Dermis blood vessel endothelial cell (primary cell): ENCODE measurements around the gene TGFBR3. TPM values are rescaled to one million over a fixed set of nuclear protein-coding genes. Genes with fewer than 3 reads are reported as not detected.
"Not testable (repeated sequence)": the region's sequence is repeated elsewhere in the genome, so short reads cannot be mapped to it uniquely, and the experiment has no call there.

Experiments
- DNase-seq: peaks from one replicate; pipeline ENCODE4 v3.0.0; 2010
- total RNA-seq: library from RNA; depleted of rRNA; stranded (reverse); fragments of >200 nt; gene quantifications from 2 replicates; pipeline ENCODE4 v1.2.3, GENCODE V29; 2014

The TGFBR3 gene
- total RNA-seq, 1 donor from 2014 or later: 33.2 TPM

DNA sequence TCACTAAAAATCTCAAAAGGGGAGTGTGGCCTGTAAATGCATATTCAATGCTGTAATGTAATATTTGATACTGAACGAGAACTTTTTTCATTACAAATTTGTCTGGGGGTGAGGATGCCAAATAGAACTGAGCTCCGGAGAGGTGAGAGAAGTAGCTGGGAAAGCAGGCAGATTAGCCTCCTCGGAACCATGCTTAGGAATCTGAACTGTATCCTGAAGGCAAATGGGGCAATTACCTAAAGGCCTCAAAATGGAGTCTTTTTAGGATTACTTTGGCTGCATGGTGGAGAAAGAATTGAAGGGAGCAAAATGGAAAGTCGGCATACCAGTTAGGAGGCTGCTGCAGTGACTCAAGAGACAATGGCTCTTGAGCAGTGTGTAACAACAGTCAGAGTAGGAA lies 206.5 kb downstream of the TGFBR3 start:
- DNase-seq: no peak

DNA sequence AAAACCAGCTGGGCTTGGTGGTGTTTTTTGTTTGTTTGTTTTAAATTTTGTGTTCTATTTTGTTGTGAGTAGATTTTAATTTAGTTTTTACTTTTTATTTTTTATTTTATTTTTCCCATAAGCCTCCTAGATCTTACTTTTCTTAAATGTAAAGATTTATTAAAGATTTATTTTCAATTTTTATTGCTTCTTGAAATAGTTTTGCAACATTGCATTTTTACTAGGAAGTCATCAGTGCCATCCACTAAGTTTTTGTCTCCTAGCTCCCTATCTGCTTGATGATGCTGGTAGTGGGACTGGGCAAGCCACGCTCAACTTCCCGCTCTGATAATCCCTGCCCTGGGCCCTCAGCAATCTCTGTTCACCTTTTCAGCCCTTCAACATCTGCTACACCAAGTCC lies 209.9 kb downstream of the TGFBR3 start:
- no peak for DNase-seq

DNA sequence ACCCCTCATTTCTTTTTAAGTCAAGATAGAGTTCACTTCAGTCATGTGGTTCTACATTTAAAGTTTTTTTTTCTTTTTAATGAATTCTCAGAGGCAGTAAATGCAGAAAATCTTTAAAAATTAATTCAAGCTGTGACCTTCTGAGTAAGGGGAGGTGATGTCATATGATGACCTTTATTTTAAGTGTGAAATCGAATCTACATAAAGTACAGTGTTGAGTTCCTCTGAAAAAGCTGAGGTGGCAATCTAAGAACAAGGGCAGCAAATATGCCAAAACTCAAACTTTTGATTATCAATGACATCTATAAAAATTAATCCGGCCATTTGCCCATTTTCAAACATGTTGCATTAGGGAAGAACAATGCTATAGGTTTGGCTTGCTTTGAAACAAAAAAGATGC lies 211.8 kb downstream of the TGFBR3 start:
- DNase-seq: no peak

DNA sequence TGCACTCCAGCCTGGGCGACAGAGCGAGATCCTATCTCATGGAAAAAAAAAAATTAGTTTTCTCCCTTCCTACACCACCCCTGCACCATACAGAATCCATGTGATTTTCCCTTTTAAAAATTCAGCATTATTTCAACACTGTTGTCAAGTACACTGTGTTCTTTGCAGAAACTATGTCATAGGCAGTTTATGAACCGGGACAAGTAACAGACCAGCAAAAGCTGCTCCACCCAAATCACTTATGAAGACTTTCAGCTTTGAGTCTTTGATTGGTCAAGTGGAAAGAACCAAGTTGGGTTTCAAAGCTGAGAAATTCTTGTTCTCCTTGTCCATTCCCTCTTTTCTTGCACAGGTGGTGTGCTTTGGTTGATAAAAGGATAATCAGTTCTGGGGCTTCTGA lies 212.3 kb downstream of the TGFBR3 start:
- DNase-seq: no peak

DNA sequence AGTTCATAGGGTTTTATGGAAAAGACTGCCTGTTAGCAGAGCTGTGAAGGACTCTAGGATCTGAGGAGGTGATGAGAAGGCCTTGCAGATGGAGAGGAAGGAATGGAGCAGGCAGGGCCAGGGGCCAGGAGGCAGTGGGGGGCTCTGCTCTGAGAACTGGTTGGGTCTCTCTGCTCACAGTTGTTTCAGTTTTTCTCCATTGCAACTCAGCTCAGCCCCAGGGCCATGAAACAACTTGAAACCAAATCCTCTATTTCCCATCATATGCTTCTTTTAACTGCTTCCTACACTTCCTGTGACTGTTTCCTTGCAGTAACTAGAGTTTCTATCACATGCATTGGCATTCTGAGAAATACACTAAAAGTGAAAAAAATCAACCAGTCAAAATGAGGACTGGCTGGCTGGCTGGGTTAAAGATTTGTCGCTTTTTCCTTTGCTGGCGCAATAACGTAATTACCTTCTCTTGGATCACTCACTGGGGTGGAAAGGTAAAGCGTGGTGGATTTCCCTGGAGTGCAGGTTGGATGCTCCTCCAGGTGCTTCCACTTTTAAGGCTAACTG lies 213.3 kb downstream of the TGFBR3 start:
- peak; percentile 44 for DNase-seq

DNA sequence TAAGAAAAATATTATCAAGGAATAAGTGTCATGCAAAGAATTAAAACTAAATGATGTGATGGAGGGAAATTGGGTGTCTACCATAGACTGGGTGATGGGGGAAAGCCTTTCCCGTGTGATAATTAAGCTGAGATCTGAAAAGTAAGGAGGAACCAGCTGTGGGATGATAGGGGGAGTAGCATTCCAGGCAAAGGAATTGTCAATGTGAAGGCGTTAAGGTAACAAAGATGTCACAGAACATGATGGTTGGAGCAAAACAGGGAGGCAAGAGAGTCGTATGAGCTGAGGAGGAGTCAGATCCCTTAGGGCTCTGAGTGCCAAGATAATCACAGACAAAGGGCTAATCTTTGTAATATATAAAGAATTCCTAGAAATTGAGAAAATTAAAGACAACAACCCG lies 215.2 kb downstream of the TGFBR3 start:
- DNase-seq: no peak

DNA sequence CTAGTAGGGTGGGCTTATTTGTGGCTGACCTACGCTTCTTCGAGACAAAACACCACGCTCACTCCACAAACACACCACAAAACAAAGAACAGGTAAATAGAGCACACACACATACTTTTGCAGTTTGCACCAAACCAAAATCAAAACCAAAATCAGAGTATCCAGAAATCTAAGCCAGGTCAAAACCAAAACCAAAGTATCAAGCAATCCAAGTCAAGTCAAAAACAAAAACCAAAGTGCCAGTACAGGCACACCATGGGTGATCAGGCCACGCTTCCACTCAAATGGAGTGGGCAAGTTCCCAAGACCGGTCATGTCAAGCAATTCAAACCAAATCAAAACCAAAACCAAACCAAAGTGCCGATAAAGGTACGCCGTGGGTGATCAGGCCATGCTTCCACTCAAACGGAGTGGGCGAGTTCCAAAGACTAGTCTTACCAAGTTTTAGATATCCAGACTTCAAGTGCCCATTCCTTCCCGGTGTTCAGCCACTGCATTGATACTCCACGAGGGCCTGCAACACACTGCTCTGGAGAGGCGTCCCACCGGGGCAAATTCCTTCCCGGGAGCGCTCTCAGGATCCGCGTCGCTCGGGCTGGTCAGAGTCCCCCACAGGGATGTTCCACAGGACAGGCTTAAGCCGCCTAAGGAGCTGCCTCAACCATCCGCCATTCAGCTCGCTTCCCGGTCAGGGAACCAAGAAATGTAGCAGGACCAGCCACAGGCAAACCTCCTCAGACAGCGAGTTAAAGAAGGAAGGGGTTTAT lies 216.2 kb downstream of the TGFBR3 start:
- DNase-seq: no peak

DNA sequence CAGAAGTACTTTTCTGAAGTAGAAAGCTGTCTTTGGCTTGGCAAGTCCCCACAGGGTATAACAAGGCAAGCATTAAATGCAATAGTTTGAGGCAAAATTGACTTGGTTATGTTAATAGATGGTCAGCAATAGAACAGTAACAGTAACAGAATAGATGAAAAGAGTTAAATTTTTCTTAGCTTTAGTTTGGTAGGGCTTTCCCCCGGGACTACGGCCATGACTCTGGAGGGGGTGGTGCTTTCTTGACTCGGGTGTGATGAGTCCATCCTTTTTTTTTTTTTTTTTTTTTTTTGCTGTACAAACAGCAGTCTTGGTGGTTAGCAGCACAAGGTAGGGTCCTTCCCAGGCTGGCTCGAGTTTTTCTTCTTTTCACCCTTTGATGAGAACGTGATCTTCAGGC lies 219.3 kb downstream of the TGFBR3 start:
- DNase-seq: not testable (repeated sequence)

DNA sequence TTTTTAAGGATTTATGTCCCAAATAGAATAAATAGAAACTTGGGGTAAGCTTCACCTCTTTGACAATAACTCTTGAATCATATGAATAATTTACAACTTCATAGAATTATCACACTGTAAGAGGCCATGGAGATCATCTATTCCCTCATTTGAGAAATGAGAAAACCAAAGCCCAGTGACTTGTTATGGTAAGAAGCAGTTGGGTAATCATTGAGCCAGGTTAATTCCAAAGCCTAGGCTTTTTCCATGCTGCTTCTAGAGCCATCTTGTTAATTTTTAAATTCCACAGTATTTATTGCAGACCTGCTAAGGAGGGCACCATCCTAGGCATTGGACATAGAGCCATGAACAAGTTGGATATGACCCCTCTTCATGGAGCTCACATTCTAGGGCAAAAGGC lies 224.8 kb downstream of the TGFBR3 start:
- no peak for DNase-seq

DNA sequence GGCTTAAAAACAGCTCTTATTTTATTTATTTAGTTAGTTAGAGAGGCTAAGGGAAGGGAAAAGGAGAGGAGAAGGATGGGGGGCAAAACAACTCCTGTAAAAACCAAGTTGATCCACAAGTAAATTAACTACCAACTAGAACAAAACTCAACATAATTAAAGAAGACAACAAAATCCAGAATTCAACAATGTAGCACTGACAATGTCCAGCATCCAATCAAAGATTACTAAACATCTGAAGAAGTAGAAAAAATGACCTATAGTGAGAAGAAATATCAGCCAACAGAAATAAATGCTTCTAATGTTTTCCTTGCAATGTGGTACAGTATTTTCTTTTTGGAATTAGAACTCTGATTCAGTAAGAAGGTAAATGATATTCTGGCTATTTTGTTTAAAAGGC lies 225.2 kb downstream of the TGFBR3 start:
- DNase-seq: no peak

DNA sequence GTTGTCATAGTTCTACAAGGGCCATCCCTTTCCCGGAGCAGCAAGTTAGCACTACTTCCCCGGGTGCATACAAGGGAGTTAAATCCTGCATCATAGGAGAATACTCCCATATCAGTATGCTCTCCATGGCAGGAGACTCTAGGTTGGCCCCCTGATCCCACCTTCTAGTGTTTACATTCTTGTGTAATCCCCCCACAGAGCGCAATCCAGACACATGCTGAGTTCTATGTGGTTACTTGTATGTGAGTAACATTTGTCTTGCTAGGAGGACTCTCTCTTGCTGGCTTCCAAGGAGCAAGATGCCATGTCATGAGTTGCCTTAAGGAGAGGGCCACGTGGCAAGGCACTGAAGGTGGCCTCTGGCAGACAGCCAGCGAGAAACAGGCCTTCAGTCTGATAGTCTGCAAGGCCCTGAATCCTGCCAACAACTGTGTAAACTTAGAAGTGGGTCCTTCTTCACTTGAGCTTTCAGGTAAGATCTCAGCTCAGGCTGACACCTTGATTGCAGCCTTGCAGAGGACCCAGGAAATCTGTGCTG lies 230.0 kb downstream of the TGFBR3 start:
- no peak for DNase-seq

DNA sequence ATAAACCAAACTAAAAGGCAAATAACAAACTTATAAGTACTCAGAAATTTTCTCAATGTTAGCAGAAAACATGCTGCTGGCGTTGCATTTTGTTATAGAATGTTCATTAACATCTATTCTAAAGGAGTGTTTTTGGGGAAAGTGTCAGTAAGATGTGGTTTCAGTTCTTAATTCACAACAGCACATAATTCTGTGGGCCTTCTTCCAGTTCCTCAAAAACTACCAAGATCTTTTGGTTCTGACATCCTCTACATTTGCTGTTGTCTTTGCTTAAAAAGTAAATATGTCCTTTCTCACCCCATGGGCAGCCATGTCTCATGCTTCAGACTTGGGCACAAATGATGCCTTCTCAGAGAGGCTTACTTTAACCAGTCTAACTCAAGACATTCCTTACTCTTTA lies 232.8 kb downstream of the TGFBR3 start:
- DNase-seq: no peak

DNA sequence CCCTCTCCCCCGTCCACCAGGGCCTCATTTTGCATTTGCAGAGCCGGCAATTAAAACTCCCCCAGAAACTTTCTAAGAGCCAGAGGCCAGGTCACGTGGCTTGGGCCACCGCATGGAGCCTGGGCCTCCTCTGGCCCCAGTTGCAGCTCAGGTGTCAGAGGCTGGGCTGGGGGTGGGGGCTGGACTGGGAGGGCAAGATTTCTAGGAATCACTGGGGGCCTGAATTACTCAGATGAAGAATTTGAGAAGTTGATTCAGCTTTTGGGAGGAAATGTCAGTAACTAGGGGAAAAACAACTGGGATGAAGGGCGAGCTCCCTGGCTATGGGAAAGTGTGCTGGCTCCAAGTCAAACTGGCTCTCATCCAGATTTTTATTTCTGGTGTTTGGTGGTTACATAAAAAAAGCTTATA lies 234.3 kb downstream of the TGFBR3 start:
- peak; percentile 77 for DNase-seq

DNA sequence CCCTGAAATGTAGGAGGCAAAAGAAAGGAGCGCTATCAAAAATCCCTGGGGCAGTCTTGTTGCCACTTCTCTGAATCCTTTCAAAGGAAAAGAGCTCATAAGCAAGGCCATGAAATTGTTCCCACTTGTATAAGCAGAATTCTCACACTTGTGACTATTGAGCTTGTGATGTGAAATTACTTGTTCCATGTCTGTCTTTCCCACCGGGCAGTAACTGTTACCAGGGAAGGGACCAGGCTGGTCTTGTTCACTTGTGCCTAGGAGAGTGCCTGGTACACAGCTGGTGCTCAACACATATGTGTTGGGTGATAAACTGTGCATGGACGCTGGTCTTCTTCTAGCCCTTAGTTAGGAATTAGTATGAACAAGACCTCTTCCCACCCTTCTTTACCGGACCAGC lies 234.7 kb downstream of the TGFBR3 start:
- DNase-seq: no peak

DNA sequence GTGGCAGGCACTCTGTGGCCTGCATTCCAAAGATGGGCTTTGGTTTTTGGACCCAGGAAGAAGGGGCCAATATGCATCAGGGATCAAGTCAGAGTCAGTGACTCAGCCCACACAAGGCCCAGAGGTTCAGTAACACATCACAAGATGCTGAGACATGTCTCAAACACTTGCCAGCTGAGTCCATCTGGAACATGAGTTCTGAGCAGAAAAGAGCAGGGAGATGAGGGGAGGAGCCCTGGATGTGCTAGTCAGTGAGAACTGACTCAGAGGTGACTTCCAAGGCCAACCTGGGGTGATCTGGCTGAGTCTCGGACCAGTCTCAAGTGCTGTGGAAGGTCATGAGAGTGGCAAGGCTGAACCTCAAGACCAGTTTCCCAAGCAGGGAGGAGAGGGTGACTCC lies 235.2 kb downstream of the TGFBR3 start:
- peak; percentile 53 for DNase-seq

DNA sequence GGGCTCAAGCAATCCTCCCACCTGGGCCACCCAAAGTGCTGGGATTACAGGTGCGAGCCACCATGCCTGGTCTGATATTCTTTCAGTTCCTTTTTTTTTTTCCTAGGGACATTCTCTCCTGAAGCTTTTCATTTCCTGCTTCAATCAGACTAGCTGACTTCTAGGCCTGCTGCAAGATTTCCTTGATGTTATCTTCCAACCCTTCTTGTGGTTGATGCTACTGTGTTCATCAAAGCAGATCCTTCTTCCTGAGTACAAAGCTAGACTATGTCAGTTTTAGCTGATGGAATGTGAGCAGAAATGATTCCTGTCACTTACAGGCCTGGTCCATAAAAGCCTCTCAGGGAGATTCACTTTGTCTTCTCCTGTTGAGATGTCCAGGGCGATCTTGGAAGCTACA lies 238.9 kb downstream of the TGFBR3 start:
- DNase-seq: no peak

DNA sequence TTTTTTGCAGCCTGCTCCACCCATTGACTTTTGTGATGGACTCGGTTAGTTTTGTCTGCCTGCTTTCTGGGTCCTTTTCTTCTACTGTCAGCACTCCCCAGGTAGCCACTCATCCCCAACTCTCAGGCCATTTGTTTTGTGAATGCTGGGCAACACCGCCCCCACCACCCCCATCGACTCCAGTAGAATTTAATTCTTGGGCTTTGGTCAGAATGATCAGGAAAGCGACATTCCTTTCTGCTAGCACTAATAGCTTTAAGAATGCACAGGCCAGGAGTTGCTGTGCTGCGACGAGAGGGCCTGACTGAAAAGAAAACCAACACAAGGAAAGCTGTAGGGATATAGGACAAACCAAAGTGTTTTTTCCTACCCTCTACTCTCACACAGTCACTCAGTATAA lies 240.9 kb downstream of the TGFBR3 start:
- DNase-seq: no peak

DNA sequence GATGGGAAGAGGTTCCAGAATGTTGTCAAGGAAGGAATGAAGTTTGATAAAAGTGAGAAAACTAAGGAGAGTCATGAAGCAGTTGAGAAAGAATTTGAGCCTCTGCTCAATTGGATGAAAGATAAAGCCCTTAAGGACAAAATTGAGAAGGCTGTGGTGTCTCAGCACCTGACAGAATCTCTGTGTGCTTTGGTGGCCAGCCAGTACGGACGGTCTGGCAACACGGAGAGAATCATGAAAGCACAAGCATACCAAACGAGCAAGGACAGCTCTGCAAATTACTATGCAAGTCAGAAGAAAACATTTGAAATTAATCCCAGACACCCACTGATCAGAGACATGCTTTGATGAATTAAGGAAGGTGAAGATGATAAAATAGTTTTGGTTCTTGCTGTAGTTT lies 242.5 kb downstream of the TGFBR3 start:
- no peak for DNase-seq

DNA sequence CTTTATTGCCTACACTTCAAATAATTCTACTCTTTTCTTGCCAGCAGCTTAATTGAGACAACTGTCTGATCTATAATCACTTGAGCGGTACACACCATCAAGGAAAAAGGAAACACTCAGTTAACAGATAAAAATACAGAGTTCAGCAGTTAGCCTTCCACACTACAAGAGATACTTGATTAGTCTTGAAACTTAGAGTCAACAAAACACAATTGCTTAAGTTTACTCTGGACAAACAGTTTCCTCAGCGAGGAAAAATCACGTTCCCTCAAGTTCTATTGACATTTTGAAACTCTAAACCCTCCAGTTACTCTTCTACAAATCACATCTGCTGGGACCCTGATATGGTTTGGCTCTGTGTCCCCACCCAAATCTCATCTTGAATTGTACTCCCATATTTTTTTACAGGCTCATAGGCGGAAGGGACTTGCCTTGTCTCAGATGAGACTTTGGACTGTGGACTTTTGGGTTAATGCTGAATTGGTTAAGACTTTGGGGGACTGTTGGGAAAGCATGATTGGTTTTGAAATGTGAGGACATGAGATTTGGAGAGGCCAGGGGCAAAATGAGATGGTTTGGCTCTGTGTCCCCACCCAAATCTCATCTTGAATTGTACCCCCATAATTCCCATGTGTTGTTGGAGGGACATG lies 244.9 kb downstream of the TGFBR3 start:
- DNase-seq: no peak

DNA sequence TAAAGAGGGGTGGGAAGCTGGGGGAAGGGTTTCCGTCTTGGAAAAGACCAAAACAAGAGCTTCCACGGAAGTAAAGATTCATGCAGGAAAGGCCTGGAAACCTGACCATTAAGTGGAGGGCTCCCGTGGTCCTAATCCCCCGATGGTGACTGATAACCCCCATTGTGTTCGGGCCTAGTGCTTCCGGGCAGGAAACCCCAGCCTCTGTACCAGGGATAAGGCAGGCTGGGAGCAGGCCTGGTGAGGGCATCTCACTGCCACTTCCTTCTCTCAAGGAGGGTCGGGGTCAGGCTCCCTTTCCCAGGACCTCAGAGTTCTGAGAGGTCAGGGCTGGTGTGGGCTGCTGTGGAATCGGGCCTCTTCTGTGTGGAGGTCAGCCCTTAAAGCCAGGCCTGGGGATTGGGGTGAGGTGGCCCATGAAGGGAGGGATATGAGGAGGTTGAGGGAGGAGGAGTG lies 248.4 kb downstream of the TGFBR3 start:
- DNase-seq: peak; percentile 88

DNA sequence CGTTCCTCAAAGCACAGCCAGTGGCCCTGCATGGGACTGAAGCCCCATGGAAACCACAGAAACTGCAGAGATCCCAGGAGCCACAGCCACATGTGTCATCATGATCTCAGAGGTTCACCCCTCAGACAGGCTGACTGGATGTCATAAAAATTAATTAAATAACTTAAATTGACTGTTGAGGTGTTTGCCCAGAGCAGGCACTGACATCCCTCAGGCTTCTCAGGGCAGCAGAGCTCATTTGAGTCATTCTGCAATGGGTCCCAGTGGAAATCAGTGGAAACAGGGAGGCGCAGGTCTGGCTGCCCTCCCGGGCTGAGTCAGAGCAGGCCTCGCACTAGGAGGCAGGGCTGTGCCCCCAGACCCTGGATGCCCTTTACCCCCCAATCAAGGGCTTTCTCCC lies 250.2 kb downstream of the TGFBR3 start:
- no peak for DNase-seq

DNA sequence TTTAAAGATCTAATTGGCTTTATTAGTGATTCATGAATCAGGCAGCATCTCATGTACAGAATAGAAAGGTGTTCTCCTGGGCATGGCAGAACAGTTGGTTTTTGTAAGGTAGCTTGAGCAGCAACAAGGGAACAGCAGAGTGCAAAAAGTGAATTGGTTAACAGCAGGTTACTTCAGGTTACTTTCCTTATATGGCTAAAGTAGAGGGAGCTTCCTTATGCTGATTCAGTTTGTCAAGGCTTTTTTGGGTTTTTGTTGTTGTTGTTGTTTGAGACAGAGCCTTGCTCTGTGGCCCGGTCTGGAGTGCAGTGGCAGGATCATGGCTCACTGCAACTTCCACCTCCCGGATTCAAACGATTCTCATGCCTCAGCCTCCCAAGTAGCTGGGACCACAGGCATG lies 252.5 kb downstream of the TGFBR3 start:
- no peak for DNase-seq

DNA sequence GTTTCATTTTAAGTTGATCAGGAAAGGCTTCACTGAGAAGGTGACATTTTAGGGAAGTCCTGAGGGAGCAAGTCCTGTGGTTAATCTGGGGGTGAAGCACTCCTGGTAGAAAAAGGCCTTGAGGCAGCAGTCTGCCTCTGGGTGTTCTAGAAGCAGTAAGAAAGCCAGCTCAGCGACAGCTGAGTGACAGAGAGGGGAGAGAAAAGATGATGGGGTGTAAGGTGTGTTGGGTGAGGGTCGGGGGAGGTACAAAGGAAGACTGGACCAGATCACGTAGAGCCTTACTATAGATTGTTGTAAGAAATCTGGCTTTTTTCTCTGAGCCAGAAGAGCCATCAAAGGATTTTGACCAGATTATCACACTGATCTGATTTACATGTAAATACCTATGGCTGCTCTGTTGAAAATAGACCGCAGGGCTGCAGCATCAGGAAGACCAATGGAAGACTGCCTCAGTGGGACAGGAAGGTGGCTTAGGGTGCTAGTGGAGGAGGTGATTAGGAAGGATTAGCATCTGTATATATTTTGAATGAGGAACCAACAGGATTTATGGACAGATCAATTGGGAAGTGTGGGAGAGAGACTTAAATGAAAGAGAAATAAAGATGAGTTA lies 254.1 kb downstream of the TGFBR3 start:
- DNase-seq: no peak
